Activated CD4-positive, alpha-beta T cell treated with anti-CD3 and anti-CD28 coated beads, Interleukin-2, amount 50 U/mL, for 16 hours (primary cell): ENCODE results near the gene VIPAS39.
A peak's percentile ranks its signal among the peaks of the same experiment; 100 is the strongest.
"Not testable (repeated sequence)": the region's sequence is repeated elsewhere in the genome, so short reads cannot be mapped to it uniquely, and the experiment has no call there.

ENCODE experiments used
- DNase-seq: peaks from one replicate; pipeline ENCODE4 v3.0.0-alpha.2; 2020

The VIPAS39 gene

GRCh38 chr14:77469539-77469938, 12.1 kb upstream of the VIPAS39 start:
- no peak for DNase-seq

GRCh38 chr14:77469067-77469505, 11.7 kb upstream of the VIPAS39 start:
- DNase-seq, result no peak

DNA sequence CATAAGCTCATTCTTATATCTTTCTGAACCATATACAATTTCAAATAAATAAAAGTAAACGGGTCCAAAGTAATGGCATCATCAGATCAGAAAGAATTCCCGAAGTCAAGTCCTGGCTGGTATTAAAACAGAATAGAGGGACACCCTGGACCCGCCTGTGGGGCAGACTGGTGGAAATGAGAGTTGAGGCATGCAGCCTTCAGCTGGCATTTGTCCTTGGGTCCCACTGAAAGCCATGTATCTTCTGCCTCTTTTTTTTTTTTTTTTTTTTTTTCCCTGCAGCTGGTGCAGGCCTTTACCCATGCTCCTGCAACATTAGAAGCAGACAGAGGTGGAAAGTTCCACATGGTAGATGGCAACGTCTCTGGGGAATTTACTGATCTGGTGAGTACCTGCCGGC, 10.4 kb upstream of the VIPAS39 start:
- no peak for DNase-seq

DNA sequence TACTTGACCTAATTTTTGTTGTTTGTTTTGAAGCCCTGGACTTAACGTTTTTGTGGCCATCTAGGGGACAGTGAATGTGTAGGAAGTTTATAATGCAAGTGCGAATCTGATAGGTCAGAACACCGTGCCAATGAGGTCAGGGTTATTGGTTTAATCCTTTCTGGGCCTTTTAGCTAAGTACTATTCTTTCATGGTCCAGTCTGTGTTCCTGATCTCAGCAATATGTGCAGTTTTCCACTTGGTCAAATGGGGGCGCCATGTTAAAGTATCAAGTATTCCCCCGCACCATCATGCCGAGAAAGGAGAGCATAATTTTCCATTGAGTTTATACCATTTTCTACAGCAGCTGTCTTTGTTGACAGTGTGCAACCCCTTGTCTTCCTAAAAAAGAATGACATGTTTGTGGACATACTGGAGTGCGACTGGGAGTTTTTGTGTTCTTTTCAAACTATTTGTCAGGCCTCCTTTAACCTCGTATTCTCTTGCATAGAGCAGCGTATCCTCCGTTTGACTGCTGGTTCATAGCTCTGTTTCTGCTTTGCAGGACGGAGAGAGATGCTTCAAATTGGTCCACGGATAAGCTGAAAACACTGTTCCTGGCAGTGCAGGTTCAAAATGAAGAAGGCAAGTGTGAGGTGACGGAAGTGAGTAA, 1.8 kb upstream of the VIPAS39 start:
- DNase-seq, result peak; percentile 74

DNA sequence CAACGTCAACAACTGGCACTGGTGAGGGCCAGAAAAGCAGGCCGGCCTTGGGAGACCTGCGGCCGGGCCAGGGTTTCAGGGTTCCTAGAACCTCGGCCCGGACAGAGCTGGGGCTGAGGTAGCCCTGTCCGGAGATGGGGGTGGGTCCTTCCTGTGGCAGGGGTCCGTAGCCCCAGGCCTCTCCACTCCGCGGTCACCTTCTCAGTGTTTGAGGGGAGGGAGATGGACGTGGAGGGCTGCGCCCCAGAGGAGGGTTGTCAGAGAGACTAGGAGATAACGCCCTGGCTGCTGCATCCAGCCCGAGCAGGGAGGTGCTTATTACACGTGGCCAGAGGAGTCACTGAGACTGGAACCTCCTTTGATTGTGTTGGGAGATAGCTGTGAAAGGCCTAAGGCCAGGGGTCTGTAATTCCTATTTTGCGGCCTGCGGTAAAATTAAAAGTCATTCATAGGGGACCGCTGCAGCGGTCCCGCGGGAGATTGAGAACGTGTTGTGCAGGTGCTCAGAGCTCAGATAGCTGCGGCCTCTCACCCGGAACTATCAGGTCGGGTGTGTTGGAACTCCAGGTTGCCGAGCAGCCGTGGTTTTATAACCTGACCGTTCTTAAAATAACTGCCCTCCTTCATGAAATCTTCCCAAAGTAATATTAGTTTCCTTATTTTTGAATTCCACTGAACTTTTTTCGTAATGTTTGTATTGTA, 999 bp upstream of the VIPAS39 start:
- peak; percentile 51 for DNase-seq

DNA sequence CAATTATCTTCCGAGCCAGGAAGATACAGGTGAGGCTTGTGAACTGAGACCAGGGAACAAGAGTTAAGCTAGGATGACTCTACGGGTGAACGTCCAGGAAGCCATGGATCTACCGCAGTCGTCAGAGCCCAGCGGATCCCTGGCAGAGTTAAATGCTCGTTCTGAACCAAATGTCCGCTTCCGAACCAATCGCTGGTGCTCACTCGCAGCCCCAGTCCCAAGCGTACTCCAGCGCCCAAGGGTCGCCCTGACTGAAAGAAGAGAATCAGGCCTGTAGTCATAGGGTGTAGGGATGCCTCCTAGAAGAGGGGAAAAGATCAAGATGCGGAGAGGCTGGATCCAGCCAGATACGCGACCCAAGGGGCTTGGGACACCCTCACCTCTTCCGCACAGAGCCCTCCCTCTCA, 283 bp downstream of the VIPAS39 start:
- no peak for DNase-seq

DNA sequence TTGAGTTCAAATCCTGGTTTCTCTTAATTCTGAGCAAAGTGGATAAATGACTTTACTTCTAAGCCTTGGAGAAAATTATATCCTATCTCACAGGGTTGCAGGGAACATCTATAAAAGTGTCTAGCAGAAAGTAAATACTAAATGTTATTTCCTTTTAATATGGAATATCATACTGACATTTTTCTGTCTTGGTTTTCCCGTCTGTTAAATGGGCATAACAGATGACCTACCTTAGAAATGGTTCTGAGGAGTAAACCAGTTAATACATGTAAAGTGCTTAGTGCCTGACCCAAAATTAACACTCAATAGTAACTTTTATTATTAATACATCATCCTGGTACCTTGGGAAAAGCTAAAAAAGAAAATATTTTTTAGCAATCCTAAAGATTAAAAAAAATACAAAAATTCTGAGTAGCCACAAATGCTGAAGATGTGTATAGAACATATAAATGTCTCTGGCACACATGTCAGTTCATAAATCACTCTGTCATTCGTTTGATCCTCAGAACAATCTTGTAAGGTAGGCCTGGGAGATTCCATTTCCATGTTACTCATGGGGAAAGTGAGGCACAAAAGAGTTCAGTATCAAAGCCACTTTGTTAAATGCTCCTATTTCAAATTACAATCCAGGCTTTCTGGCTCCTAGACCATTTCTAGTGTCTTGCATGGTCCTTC, 1.3 kb downstream of the VIPAS39 start:
- DNase-seq, result no peak

DNA sequence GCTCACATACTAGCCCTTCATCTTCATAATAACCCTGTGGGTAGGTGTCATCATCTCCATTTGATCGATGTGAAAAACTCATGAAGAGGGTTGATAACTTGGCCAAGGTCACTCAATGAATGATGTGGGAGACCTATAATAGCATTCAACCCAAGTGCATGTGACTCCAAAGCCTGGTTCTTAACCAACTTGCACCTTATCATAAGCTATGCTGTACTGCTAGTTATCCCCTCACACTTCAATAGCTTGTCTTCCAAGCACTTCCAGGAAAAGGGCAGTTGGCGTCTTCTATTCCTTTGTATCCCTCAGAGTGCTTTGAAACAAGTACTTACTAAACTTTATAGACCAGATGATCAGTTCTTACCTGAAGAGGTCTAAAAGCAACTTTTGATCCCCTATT, 15.2 kb downstream of the VIPAS39 start:
- DNase-seq, result no peak

DNA sequence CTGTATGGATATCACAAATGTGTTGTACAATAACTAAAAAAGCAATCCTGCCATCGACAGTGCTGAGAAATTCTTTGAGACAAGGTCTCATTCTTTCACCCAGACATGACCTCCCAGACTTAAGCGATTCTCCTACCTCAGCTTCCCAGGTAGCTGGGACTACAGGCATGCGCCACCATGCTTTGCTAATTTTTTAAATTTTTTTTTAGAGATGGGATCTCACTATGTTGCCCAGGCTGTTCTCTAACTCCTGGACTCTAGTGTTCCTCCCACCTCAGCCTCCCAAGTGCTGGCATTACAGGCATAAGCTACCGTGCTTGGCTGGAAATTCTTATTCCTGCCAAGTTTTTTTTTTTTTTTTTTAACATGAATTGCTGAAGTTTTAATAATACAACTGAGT, 17.5 kb downstream of the VIPAS39 start:
- no peak for DNase-seq

DNA sequence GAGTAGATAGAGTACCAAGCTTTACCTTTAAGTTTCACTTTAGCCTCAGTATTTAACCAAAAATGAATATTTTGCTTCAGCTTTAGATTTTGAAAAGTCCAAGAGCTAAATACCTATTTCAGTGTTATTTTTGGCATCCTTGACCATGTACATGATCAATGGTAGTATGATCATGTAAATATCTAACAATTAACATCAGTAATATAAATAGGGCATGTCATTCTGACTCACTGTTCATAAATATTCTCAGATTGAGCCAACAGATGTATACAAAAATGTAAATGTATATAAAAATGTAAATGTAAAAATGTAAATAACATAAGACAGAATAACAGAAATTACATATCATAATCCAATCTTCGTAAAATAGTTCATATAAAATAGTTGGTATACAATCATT, 18.8 kb downstream of the VIPAS39 start:
- DNase-seq, result no peak

GRCh38 chr14:77436042-77436441, 21.4 kb downstream of the VIPAS39 start:
- DNase-seq, result no peak

- DNase-seq, result no peak
Measured at GRCh38 chr14:77426396-77426795, 31.0 kb downstream of the VIPAS39 start.

GRCh38 chr14:77424862-77425261, 32.5 kb downstream of the VIPAS39 start:
- DNase-seq, result no peak

- no peak for DNase-seq
Measured at GRCh38 chr14:77423423-77423822, 34.0 kb downstream of the VIPAS39 start, which contains the start of gene NOXRED1. NOXRED1 (minus strand) TSS chr14:77423523; CDS start chr14:77422889, 634 bp downstream.

GRCh38 chr14:77421201-77421600, 36.2 kb downstream of the VIPAS39 start:
- DNase-seq, result no peak

GRCh38 chr14:77416836-77417235, 40.6 kb downstream of the VIPAS39 start:
- DNase-seq, result no peak

GRCh38 chr14:77416098-77416497, 41.3 kb downstream of the VIPAS39 start:
- DNase-seq, result not testable (repeated sequence)

GRCh38 chr14:77415403-77416030, 41.9 kb downstream of the VIPAS39 start:
- not testable (repeated sequence) for DNase-seq

DNA sequence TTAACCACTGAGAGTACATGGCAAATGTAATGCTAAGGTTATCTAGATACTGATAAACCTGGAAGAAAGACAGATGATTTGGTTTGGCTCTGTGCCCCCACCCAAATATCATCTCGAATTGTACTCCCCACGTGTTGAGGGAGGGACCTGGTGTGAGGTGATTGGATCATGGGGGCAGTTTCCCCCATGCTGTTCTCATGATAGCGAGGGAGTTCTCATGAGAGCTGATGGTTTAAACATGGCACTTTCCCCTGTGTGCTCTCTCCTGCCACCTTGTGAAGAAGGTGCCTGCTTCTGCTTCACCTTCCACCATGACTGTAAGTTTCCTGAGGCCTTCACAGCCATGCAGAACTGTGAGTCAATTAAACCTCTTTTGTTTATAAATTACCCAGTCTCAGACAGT, 48.3 kb downstream of the VIPAS39 start:
- DNase-seq, result peak; percentile 5

DNA sequence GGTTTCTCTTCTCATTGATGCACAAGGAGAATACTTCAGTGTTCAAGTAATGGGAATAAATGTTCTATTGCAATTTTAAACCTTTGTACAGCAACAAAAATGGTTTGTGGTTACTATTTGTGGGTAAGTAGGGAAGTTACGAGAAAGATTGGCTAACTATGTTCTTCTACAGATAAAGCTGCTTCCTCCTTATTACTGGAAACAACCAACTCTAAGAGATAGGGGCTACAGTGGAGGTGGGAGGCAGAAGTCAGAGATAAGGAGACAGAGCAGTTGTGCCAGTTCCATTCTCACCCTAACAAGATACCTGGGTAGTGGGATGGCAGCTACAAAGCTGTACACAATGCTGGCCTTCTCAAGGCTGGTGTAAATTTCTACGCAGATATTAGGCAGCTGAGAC, 50.2 kb downstream of the VIPAS39 start:
- no peak for DNase-seq

DNA sequence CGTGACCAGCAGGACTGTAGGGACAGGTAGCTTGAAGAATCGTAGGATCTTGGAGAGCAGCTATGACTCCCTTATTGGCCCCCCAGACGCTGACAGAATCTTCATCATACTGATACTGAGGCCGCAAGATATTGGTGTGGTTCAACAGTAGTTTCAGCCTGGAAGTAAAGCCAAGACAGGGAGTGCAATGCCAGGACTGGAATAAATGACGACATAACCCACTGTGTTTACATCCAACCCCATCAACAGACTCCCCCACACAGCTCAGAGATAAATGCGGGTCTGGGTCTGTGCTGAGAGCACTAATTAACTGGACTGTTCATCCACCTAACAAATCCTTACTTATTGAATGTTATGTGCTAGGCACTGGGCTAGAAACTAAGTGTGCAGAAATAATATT, 50.7 kb downstream of the VIPAS39 start:
- no peak for DNase-seq

DNA sequence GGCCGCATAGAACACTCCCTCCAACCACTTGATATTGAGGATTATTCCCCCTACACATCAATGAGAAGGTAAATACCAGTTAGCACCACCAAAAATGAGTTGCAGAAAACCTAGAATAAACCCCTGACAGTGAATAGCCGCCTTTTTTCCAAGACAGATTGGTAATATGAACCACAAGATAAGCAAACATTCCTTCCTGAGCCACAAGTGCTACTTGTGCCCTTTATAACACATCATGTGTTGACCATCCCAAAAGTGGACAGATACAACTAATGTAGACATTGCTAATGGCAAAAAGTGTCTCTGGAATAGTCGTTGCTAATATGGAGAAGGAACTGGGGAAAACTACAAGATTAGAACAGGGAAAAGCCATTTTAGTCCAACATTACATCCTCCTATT, 51.3 kb downstream of the VIPAS39 start:
- no peak for DNase-seq

GRCh38 chr14:77403768-77404167, 53.6 kb downstream of the VIPAS39 start:
- no peak for DNase-seq

DNA sequence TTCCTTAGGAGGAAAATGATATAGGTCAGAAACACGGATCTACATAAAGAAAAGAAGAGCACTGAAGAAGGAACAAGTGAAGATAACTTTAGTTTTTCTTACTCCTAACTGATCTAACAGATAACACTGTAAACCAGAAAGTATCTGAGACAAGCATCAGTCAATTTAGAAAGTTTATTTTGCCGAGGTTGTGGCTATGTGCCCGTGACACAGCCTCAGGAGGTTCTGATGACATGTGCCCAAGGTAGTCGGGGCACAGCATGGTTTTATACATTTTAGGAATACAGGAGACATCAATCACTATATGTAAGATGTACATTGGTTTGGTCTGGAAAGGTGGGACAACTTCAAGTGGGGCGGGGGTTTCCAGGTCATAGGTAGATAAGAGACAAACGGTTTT, 57.2 kb downstream of the VIPAS39 start:
- DNase-seq, result no peak
